ENCODE measurements around the gene UGT1A6.

The UGT1A6 gene

GRCh38 chr2:233764264-233764663, 71.6 kb downstream of the UGT1A6 start:
- DNase-seq (ENCODE audit: low read depth), result no peak
- no peak overlapping the region for H3K4me3 ChIP-seq (ENCODE audit: low read depth, low read length)
- in situ Hi-C loops (cut with HindIII; ENCODE audit: low sequenced_read_pairs), result no loop called here
- TF ChIP-seq CTCF (IDR thresholded peaks at IDR 0.05; ENCODE audit: low read depth, low read length, missing control alignments), result no peak

- no peak overlapping the region for H3K4me3 ChIP-seq (ENCODE audit: low read depth, low read length)
- TF ChIP-seq CTCF (IDR thresholded peaks at IDR 0.05; ENCODE audit: low read depth, low read length, missing control alignments), result no peak
- no peak for DNase-seq (ENCODE audit: low read depth)
- in situ Hi-C loops (cut with HindIII; ENCODE audit: low sequenced_read_pairs), result no loop called here
Observed at GRCh38 chr2:233764761-233765160, 72.1 kb downstream of the UGT1A6 start.

- in situ Hi-C loops (cut with HindIII; ENCODE audit: low sequenced_read_pairs), result no loop called here
- H3K4me3 ChIP-seq (ENCODE audit: low read depth, low read length), result no peak overlapping the region
- DNase-seq (ENCODE audit: low read depth), result no peak
- no peak for TF ChIP-seq CTCF (IDR thresholded peaks at IDR 0.05; ENCODE audit: low read depth, low read length, missing control alignments)
Observed at GRCh38 chr2:233766416-233766815, 73.7 kb downstream of the UGT1A6 start.

GRCh38 chr2:233768076-233768475, 75.4 kb downstream of the UGT1A6 start:
- no peak for DNase-seq (ENCODE audit: low read depth)
- in situ Hi-C loops (cut with HindIII; ENCODE audit: low sequenced_read_pairs), result no loop called here
- TF ChIP-seq CTCF (IDR thresholded peaks at IDR 0.05; ENCODE audit: low read depth, low read length, missing control alignments), result no peak
- no peak overlapping the region for H3K4me3 ChIP-seq (ENCODE audit: low read depth, low read length)

GRCh38 chr2:233769260-233769659, 76.6 kb downstream of the UGT1A6 start:
- TF ChIP-seq CTCF (IDR thresholded peaks at IDR 0.05; ENCODE audit: low read depth, low read length, missing control alignments), result no peak
- no peak for DNase-seq (ENCODE audit: low read depth)
- no peak overlapping the region for H3K4me3 ChIP-seq (ENCODE audit: low read depth, low read length)
- in situ Hi-C loops (cut with HindIII; ENCODE audit: low sequenced_read_pairs), result no loop called here

- TF ChIP-seq CTCF (IDR thresholded peaks at IDR 0.05; ENCODE audit: low read depth, low read length, missing control alignments), result no peak
Observed at GRCh38 chr2:233772153-233772552, 79.5 kb downstream of the UGT1A6 start.

GRCh38 chr2:233772583-233772982, 79.9 kb downstream of the UGT1A6 start:
- in situ Hi-C loops (cut with HindIII; ENCODE audit: low sequenced_read_pairs), result no loop called here
- DNase-seq (ENCODE audit: low read depth), result no peak
- no peak for TF ChIP-seq CTCF (IDR thresholded peaks at IDR 0.05; ENCODE audit: low read depth, low read length, missing control alignments)
- H3K4me3 ChIP-seq (ENCODE audit: low read depth, low read length), result no peak overlapping the region

More at GRCh38 chr2:233772153-233772552, 79.5 kb downstream of the UGT1A6 start:
- no peak overlapping the region for H3K4me3 ChIP-seq (ENCODE audit: low read depth, low read length)
- DNase-seq (ENCODE audit: low read depth), result no peak
- in situ Hi-C loops (cut with HindIII; ENCODE audit: low sequenced_read_pairs), result no loop called here

All from astrocyte of the cerebellum (primary cell).